NCI-H82 treated with DMSO at 0.1 percent for 48 hours (cell line): ENCODE measurements around the gene TOR1A.
A peak's percentile ranks its signal among the peaks of the same experiment; 100 is the strongest.

Experiments
- DNase-seq: peaks from one replicate; lab custom pipeline; 2025; ENCODE audit not compliant: unreplicated experiment; lab: John Stamatoyannopoulos, UW

The TOR1A gene

GRCh38 chr9:129852579-129852978, 28.6 kb upstream of the TOR1A start:
- DNase-seq = no peak

- DNase-seq = no peak
These were observed 27.9 kb upstream of the TOR1A start for GRCh38 chr9:129851821-129852220.

GRCh38 chr9:129850821-129851550, 27.1 kb upstream of the TOR1A start:
- no peak for DNase-seq

DNA sequence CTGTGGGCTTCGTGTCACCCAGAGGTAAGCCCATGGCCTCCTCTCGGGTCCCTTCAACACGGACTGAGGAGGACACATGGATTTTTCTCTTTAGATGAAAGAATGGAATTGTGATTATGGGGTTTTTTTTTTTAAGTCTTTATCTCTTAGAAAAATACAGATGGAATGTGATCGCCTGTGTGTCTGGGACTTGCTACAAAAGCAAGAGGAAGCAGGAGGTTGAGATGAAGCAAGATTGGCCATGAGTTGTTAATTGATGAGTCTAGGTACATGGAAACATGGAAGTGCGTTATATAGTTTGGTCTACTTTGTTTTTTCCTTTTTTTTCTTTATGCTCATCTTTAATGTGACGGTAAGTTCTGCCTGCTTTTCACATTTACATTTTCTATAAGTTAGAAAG, 26.0 kb upstream of the TOR1A start:
- DNase-seq = no peak

DNA sequence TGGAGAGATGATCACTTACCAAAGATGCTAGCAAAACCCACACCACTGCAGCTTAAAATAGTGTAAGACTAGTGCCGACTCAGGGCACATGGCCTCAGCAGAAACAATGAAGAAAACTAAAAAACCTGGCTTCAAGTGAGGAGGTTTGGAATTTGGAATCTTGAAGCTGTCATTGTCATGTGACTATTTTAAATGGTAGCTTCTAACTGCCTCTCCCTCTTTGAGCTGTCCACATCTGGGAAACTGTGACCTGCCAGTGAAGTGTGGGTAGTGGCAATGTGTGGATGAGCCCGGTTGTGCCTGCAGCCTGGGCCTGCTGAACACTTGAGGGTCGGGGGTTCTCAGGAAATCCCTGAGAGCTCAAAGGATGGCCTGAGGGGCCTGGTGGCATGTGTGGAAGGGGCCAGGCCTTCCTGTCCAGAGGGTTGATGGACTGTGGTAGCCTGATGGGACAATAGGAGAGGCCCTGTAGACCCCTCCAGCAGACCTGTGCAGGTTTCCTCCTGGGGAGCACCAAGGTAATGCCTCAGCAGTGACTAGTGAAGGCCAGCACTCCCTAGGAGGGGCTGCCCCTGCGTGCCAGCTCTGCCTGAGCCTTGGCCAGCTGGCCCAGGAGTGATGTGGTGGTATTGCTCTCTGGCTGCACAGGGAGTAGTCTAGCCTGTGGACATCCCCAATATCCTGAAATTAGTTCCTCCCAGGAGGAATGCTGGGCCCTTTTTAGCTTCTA, 24.9 kb upstream of the TOR1A start:
- no peak for DNase-seq

- DNase-seq = peak; percentile 78
These were observed 21.4 kb upstream of the TOR1A start for GRCh38 chr9:129845373-129845772.

GRCh38 chr9:129841071-129841470, 17.1 kb upstream of the TOR1A start:
- peak; percentile 36 for DNase-seq

GRCh38 chr9:129840034-129840433, 16.1 kb upstream of the TOR1A start:
- no peak for DNase-seq

- no peak for DNase-seq
These were observed 15.5 kb upstream of the TOR1A start for GRCh38 chr9:129839324-129840023.

DNA sequence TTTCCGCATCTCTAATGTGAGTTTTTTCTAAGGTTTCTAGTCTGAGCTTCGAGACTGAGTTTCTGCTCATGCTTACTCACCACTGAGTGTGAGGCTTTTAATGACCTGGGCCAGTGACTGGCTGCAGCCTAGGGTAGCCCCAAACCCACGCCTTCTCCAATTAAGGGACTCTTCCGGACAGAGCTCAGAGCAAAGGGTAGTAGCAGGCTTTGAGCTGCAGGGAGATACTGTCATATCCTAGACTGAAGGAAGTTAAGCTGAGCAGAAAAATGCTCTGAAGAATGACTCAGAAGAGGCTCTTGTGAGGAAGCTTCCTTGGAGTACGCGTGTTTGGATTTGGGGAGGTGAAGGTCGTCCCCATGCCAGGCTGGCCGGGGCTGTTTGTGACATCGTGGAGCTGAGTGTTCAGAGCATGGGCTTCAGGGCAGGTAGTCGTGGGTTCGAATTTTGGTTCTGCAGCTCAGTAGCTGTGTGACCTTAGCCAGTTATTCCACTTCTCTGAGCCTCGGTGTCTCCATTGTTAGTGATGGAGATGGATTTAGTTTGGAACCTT, 14.8 kb upstream of the TOR1A start:
- no peak for DNase-seq

DNA sequence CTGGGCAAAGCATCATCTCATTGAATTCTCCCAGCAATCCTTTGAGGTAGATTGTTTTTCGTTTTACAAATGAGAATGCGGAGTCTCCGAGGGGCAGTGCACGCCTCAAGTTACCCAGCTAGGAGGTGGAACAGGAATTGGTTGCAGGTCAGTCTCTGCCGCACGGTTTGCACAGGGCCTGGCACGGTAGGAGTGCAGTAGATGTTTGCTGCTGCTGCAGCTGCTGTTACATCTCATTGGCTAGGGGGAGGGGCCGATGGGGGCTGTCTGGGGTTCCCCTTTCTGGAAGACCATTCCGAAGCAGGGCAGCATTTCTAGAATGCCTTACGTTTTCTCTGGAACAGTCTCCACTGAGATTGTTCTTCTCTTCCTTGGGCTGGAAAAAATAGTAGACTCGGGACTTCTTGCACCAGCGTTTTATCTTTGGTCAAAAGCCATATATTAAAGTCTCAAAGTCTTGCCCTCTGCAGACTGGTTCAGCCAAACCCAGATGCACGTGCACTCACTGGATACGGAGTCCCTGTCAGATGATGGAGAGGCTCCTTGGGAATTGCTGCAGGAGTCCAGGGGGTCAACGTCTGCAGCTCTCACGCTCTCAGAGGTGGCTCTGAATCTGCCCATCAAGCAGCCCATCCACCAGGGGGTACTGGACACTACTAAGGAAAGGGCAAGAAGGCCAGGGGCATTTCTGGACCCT, 12.5 kb upstream of the TOR1A start:
- DNase-seq = no peak

DNA sequence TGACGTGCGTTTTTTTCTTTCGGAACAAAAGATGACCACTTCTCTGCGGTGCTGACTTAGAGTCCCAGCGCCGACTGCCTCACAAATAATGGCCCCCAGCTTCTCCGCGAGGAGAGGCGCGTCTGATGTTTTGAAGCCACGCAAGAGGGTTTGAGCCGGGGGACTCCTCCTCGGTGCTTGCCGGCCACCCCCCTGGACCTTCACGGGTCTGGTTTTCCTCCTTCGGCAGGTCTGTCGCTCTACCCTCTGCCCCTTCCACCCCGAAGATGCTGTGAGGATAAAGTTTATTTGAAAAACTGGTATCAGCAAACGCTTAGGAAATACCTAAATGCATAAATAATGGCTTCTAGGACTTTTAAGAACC, 11.9 kb upstream of the TOR1A start:
- no peak for DNase-seq

- DNase-seq = peak; percentile 81
These were observed 11.4 kb upstream of the TOR1A start, which contains the start of the genes C9orf78 and USP20 for GRCh38 chr9:129835128-129835859. TSS of gene C9orf78 (minus strand) at chr9:129835275. CDS start at chr9:129835221, 54 bp downstream. TSS of gene USP20 (plus strand) at chr9:129835458. CDS start at chr9:129852556, 17,098 bp downstream.

GRCh38 chr9:129834489-129835127, 10.7 kb upstream of the TOR1A start:
- no peak for DNase-seq

DNA sequence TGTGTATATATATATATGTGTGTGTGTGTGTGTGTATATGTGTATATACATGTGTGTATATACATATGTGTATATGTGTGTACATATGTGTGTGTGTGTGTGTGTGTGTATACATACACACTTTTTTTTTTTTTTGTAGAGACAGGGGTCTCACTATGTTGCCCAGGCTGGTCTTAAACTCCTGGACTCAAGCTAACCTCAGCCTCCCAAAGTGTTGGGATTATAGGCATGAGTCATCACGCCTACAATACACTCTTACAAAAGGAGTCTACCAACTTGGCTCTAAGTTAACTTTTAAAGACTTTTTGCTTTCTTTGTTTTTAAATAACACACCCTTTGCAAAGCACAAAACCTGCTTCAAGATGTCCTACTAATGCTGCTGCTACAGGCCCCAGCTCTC, 9.0 kb upstream of the TOR1A start:
- DNase-seq = no peak

DNA sequence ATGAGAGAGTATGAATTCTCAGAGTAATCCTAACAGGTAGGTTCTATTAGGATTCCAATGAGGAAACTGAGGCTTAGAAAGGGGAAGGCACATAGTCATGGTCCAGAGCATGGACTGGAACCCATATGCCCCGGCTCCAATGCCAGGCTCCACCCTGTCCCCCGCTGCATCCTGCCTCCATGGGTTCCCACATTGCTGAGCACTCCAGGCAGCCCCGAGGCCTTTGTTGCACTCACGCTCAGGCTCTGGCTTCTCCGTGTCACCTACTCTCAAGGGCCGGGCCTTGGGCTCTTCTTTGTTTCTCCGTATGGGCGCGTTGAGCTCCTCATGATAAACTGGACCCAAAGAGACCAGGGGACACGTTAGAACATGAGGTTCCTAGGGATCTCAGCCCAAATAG, 5.0 kb upstream of the TOR1A start:
- DNase-seq = no peak

DNA sequence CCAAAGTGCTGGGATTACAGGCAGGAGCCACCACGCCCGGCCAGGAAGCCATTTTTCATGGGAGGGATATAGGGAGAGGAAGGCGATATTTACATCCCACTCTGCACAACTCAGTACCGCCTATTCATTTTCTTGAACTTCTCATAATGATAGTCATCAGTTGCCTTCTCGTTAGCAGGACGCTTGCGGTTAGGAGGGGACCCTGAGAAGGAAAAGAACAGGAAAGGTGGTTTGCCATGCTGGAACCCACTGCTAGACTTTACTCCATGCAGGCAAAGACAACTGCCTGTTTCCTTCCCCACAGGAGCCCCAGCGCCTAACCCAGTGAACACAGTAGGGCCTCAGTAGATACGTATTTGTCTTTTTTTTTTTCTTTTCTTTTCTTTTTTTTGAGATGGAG, 4.1 kb upstream of the TOR1A start:
- no peak for DNase-seq

DNA sequence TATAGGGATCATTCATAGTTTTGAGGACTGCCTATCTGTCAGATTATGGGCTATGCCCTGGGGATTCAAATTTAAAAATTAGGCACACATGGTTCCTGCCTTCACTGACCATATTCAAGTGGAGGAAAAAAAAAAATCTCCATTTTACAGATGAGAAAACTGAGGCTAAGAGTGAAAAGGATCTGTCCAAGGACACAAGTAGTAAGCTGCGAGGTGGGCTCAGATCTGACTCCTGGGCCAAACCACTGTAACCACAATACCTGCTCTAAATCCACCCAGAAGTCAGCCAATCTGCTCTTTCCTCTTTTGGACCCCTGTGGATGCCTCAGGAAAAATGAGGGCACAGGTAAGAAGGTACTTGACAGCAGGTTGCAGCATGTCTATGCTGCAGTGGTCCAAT, 2.8 kb upstream of the TOR1A start:
- no peak for DNase-seq

DNA sequence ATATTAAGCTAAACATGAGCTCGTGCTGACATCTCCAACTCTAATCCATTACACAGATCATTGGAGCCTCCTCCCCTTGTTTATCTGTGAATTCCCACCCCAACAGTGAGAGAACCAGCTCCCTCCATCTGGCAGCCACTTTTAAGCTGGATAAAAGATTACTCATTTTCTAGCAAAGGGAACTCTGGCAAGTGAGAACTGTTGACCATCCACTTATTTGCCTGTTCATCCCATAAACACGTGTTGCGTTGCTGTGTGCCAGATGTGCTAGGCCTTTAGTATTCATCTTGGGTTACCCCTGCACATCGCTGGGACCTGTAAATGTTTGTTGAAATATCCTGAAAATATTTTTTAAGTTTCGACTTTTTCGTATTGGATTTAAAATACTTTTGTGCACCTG, 2.4 kb upstream of the TOR1A start:
- DNase-seq = peak; percentile 77

GRCh38 chr9:129823542-129823934, 398 bp downstream of the TOR1A start:
- no peak for DNase-seq
